ENCODE data around the gene TRHDE. TPM values are rescaled to one million over a fixed set of nuclear protein-coding genes. Genes with fewer than 3 reads are reported as not detected.

TRHDE gene
- total RNA-seq, 1 experiment from 2014 or later, result 2.4 TPM

DNA sequence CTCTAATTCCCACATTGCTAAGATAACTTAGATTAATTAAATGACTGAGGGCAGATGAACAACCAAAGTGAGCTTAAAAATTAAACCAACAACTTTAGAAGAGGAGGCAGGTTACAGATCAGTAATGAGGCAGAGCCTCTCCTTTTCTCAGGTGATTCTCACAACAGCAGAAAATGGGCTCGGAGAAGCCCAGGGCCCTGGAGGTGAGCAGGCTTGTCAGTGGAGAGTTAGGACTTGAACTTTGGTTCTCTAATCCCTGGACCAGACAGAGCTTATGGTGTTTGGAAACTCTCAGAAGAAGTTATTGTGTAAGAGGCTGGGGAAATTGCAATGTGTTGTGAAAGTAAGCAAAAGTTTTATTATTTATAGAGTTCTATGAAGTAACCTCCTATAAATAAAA is 2.8 kb downstream of the TRHDE start:
- no peak for DNase-seq (ENCODE audit: low spot score)

DNA sequence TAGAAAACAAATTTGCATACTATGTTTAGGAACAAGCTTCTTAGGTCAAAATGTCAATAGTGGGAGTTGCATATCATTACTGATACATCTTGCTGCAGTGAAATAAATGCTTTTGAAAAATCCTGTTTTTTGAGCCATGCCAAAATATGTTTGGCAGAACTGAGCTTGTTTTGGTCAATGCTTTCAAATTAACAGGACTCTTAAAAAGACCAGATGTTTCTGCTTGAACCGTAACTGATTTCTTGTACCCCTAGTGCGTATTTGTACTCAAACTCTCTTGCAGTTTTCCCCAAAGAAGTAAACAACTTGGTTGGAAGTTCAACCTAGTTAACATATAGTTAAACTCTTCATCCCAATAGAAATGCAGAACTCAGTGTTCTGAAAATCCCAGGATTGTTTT is 3.4 kb downstream of the TRHDE start:
- DNase-seq (ENCODE audit: low spot score), result no peak

DNA sequence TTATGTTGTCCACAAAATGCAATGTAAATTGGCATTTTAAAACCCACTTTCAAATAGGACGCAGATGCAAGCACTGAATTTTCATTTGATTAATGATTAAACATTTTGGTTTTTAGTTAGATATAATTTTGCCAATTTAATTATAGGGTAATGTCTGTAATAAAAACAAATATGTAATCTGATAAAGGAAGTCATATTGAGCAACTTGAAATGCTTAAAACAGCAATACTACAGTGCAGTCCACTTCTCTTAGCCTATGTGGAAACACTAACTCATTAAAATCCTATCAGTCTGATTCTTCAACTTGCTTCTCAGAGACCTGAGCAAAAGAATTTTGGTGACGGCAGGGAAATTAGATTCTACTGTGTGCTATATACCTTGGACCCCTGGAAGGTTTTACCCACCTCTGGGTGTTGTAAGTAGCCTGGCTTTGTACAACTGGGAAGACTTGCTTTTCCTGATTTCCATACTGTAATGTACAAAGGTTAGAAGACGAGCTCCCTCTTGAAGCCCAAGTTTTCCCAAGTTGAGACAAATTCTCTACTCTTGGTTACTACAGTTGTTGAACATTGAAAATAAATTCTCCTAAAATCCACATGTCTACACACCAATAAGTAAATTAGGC is 4.1 kb downstream of the TRHDE start:
- DNase-seq (ENCODE audit: low spot score), result no peak

DNA sequence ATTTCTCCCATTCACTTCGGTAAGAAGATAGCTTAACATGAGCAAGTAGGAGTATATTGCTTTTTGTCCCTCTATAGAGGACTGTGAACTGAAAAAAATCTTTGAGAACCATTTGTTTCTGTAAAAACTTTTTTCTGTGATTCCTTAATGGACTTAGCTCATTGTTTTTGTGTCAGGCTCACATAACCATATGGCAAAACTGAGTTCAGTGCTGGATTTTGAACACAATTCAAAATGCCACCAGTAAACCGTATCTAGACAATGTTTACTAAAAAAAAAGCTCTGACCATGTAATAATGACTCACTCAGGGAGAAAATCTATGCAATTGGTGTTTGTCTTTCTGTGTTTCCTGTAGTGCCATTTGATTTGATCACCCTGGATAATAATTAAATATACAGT is 5.2 kb downstream of the TRHDE start:
- peak; percentile 36 for DNase-seq (ENCODE audit: low spot score)

DNA sequence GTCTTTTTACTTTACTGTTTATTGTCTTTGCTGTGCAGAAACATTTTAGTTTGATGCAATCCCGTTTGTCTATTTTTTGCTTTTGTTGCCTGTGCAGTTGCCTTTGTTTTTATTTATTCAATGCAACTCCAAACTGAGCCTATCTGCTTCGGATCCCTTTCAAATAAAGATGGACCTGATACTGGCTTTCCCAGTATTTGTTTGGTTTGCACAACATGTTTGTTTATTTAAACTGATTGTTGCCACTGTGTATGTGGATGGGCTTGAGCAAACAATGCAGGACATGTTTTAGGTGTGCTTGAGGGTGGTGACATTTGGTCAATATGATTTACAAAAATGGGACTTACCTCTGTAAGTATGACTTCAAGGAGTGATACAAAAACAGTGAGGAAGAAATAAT is 6.7 kb downstream of the TRHDE start:
- DNase-seq (ENCODE audit: low spot score), result no peak

DNA sequence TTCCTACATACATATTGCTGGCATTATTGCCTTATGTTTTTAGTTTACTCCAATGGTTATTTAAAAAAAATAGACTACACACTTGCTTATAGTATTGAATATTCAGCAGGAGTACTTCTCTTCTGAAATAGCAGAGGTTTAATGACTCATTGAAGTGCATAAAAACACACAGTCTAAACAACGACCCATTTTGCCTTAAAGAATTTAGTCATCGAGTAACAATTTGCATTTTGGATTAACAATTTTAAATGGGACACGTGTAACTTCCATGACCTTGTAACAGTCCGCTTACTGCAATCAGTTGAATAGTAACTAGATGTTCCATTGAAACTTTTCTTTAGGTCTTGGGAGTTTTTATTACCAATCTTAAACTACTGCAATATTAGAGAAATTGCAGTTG is 9.0 kb downstream of the TRHDE start:
- DNase-seq (ENCODE audit: low spot score), result no peak

DNA sequence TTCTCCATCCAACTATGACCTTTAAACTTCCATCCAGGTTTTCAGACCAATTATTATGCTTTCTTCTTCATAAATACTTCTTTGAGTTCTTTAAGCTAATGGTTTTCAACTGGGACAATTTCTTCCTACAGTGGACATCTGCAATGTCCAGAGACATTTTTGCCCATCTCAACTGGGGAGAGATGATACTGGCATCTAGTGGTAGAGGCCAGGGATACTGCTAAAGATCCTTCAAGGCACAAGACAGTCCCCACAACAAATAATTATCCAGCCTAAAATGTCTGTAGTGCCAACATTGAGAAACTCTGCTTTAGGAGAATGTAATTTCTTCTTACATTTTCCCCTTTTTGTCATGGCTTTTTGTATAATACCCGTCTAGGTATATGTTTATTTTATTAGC is 10.6 kb downstream of the TRHDE start:
- no peak for DNase-seq (ENCODE audit: low spot score)

DNA sequence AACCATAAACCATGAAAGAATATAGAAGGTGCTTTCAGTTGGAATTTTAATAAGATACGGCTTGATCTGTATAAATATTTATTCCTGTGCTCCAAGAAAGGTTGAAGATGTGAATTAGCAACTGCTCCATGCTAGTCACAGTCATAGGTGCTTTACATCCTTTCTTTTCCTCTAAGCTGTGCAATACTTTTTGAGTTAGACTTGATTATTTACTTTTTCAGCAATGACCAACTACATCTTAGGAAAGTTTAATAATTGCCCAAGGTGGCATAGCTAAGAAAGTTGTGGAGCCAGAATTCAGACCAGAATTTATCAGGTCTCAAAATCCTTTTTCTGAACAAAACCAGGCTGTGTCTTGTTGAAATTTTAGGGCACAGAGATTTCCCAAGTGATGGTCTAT is 13.7 kb downstream of the TRHDE start:
- DNase-seq (ENCODE audit: low spot score), result no peak

DNA sequence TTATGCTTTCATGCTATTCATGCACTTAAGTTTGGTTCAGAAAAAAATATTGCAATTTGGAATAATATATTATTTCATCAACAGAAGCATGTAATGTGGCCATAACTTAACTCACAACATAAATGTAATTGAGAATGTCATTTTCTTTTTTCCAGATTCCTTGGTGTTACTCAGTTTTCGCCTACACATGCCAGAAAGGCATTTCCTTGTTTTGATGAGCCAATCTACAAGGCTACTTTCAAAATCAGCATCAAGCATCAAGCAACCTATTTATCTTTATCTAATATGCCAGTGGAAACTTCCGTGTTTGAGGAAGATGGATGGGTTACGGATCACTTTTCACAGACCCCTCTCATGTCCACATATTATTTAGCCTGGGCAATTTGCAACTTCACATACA is 14.4 kb downstream of the TRHDE start:
- no peak for DNase-seq (ENCODE audit: low spot score)

DNA sequence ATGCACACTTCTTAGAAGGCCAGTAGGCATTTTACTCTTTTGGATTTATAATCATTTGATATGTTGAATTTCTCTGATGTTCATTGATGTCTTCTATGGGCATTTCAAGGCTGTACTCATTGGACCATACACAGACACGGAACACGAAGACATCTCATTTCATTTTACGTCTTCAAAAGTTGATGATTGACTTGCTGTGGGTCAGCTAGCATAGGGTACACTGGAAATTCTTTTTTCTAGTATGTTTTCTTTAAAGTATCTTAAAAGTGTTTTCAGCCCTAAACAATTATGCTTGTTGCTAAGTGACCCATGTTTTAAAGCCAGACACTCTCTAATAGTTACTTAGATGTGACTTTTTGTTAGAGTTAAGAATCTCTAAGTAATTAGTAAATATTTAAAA is 16.3 kb downstream of the TRHDE start:
- no peak for DNase-seq (ENCODE audit: low spot score)

DNA sequence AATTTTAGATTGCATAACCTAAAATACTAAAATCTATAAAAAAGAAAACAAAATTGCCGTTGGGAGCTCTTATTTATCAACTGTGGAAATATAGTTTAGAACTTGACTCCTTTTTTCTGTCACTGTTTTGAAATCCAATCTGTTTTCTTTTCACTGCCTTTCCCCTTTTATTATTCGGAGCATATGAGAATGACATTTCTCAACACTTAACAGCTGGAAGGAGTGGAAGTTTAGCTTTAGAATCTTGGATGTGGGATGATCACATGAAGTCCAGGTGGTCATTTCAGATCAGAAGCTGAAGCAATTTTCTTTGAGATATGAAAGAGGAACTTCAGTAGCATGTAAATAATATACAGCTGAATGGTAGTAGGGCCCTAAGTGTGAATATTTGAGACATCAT is 16.7 kb downstream of the TRHDE start:
- no peak for DNase-seq (ENCODE audit: low spot score)

DNA sequence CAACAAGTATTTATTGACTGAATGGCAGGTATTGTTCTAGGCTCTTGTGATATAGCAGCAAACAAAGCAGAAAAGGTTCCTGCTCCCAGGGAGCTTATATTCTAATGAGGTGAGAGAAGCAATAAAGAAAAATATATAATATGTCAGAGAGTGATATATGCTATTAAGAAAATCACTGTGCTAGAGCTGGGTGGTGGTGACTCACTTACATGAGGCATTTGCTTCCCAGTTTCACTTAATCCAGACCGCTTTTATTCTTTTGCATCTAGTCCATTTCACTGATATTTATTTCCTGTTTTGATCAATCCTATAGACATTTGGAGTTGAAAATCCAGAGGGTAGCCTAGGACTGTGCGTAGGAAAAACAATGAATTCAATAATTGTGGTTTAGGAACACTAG is 17.5 kb downstream of the TRHDE start:
- DNase-seq (ENCODE audit: low spot score), result no peak

DNA sequence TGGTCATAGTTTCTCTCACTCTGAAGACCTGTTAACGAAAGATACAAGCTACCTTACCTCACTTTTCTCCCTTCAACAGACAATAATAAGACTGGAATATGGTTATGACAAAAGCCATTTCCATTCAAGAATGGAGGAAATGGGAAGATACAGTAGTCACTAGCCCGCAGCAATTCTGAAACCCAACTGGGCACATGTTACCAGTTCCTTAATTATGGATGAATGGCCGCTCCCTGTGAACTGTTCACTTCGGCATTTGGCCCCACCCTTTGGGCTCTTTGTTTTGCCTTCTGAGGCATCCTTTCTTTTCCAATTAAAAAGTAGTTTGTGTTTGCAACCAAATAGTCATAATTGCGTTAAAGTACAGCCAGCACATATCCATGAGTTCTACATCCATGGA is 19.0 kb downstream of the TRHDE start:
- no peak for DNase-seq (ENCODE audit: low spot score)

DNA sequence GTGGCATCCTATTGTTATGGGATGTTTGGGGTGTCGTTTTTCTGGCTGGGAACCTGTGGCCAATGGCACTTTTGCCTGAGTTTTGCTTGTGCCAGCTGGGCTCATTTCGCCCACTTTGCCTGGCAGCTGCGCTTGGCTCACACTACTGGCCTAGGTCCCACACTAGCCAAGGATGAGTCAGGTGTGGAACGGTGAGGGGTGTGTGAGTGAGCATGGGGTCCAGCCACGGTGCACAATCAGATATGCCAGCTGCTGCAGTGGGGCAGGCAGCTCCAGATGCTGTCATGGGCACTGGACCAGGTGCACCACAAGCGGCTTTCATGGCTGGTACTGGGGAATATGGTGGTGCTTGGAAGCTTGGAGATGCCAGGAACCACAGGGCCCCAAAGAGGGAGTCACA is 21.5 kb downstream of the TRHDE start:
- DNase-seq (ENCODE audit: low spot score), result no peak

DNA sequence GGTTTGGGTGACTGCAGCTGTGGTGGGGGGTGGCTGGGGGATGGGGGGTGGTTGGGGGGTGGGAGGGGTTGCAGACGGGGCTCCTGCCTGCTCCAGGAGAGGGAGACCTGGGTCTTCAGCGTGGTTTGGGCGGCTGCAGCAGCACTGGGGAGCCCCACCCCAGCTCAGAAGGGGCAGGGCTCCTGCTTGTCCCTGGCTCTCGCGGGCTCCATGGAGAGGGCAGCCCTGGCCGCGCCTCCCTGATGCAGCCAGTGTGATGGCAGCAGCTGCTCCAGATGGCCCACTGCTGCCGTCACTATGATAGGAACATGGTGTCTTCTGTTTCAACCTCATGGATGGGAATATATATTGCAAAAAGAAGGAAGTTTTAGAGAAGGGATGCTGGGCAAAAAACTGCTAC is 22.9 kb downstream of the TRHDE start:
- DNase-seq (ENCODE audit: low spot score), result no peak

DNA sequence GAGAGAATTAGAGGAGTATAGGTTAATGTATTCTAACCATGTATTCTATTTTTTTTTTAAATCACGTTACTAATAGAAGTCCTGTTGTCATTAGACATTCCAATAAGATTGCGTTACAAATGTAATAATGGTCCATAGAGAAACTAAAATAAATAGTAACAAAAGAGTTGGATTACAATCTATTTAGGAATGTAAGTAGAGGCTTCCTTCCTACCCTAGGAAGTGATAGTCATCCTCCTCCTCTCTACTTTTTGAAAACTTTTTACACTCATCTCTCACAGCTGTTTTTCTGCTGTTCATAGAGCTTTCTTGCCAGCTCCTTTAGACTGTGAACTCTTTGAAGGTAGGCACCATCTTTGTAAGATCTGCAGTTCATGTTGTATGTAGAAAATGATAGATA is 23.6 kb downstream of the TRHDE start:
- no peak for DNase-seq (ENCODE audit: low spot score)

DNA sequence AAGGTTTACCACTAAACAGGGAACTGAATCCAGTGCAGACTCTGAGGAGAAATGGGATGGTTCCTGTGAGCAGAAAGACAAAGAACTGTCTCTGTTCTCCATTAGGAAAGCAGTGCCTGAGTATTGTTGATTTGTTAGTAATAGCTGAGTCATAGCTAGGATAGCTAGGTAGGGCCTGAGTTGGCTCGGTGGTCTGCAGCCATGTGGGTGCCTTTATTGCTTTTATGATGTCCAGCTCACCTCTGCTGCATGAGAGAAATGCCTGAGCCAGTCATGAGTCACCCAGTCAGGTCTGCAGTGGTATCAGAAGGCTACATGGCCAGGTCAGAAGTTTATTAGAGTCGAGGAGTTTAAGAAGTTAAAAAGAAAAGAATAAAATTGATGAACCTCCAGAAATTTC is 24.2 kb downstream of the TRHDE start:
- DNase-seq (ENCODE audit: low spot score), result peak; percentile 33

DNA sequence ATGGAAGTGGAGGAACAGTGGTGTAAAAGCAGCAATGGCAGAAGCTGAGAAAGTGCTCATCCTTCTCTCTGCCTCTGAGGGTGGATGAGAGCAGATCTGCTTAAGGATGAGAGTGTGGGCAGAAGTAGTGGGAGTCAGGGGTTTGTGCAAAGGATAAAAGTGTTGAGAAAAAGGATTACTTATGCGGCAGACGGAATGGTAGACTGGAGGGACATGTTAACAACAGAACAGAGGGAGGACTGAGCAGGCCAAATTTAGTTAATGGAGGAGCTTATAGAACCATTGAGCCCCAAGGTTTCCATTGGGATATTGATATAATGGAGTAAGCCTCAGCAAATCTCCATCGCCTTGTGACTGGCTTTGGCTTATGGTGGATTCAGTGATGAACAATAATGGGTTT is 25.5 kb downstream of the TRHDE start:
- no peak for DNase-seq (ENCODE audit: low spot score)

DNA sequence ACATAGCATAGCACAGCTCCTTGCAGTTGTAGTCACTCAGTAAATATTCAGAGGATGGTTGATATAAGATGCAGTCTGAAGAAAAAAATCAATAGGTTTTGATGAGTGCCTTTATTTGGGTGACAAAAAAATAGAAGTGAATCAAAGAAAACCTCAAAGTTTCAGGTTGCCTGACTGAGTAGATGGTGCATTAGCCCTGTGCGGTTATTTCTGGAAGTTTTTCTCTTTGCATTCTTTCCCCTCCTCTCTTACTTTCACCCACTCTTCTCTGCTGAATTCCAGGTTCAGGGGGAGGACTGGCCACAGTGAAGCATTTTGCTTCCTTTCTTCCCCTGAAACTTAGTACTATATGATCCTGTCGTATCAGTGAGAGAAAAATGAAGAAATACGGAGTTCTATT is 28.6 kb downstream of the TRHDE start:
- no peak for DNase-seq (ENCODE audit: low spot score)

DNA sequence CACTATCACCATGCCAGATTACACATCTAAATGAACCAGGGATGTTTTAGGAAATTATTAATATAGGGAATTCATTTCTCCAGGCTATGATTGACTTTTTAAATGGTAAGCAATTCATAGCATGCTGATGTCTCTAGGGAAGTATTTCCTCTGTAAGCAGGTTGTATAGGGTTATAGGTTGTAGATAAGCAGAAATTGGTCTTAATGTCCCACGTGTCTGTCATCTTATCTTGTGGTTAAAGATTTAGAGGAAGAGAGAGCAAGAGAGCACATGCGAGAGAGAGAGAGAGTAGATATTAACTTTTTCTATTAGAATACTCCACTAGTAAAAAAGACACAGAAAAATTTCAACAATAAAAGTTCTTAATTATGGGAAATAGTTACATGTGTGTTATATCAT is 32.6 kb downstream of the TRHDE start:
- DNase-seq (ENCODE audit: low spot score), result no peak

DNA sequence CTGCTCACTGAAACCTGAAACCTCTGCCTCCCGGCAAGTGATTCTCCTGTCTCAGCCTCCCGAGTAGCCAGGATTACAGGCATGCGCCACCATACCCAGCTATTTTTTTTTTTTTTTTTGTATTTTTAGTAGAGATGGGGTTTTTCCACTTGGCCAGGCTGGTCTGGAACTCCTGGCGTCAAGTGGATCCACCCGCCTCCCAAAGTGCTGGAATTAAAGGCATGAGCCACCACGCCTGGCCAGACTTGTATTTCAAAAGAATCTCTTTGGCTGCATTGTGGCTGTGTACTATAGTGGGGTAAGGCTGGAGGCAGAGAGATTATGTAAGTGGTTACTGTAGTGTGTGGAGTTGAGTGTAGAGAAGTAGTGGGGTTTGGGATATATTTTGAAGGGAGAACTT is 35.1 kb downstream of the TRHDE start:
- DNase-seq (ENCODE audit: low spot score), result no peak

DNA sequence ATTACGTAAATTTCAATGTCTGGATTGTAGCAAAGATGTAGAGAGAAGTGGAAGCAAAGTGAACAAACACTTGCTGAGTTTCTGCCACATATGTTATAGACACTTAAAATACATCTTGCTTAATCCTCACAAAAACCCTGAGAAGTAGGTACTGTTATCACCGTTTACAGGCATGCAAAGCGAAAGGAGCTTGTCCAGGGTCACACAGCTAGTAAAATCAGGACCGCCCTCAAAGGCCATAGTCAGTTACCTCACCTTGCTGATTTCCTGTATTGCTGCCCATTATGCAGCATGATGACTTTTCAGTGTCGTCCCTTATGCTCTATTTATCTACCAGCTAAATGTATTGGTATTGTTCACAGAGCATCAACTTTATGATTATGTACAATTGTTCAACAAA is 39.8 kb downstream of the TRHDE start:
- no peak for DNase-seq (ENCODE audit: low spot score)

DNA sequence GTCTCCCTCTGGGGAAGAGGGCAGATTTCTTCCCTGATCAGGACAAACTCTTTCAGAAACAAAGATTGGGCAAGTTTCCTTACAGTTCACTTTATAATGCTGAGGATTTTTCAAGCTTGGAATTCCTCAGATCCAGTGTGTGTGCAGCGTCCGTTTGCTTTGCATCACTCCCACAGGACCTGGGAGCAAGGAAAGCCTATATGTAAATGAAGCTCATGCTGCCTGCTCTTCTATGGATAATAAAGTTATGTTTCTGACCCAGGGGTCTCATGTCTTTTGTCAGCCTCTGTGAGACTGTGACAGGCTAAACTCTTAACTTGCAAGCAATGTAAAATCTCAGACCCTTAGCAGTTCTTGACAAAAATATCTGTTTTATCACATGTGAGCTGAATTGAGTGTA is 41.6 kb downstream of the TRHDE start:
- DNase-seq (ENCODE audit: low spot score), result no peak

DNA sequence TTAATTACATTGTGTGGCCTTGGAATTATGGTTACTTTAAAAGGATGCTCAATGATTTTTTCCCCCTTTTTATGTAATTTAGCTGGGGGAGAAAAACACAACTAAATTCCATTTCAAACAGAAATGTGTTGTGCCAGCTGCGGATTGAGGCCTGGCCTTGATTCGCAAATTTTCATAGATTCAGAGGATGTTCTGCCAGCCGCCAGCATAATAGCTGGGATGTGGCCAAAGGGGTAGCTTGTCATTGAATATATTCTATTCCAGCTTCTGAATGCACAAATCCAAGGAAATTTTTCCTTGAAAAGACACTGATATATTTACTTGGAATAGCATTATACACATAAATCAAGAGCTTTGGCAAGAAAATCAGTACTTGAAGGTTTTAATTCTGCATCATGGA is 43.7 kb downstream of the TRHDE start:
- DNase-seq (ENCODE audit: low spot score), result no peak

DNA sequence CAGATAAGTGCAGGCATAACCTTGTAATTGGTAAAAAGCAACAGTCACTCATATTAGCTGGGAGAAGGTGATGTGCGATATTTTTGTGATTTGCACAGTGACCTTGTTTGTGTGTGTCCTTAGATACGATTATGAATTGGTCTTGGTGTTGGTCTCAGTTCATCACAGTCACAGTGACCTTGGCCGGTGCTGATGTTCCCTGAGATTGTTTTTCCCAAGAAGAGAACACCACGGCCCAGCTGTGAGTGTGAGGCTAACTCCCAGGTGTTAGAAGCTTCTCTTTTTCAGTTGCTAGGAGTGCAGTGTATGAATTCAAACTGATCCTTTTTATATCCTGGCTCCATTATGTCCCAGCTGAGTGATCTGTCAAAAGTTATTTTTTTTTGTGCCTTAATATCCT is 46.2 kb downstream of the TRHDE start:
- no peak for DNase-seq (ENCODE audit: low spot score)

Measured in H4 (cell line).